Measurements from ENCODE around the gene EDIL3. TPM values are rescaled to one million over a fixed set of nuclear protein-coding genes. Genes with fewer than 3 reads are reported as not detected.

EDIL3 gene
- total RNA-seq, 1 experiment from 2014 or later, result 0.32 TPM

GRCh38 chr5:84378420-84378819 is 6.3 kb downstream of the EDIL3 start:
- CTCF ChIA-PET, result no interaction called here
- no peak for ATAC-seq
- POLR2A ChIA-PET, result no interaction called here
- no peak overlapping the region for H3K9ac ChIP-seq (ENCODE audit: low read length)
- no peaks in the 10 kb centered on the region for H4K20me1 ChIP-seq (ENCODE audit: insufficient read depth)
- H3K79me2 ChIP-seq (ENCODE audit: insufficient read depth, low read length), result no peaks in the 10 kb centered on the region
- H3K4me3 ChIP-seq (replicated peaks in 1 of 2; ENCODE audit: low read depth in 1 of 2, low read length in 2 of 2), result no peak overlapping the region
- TF ChIP-seq SRF (IDR thresholded peaks at IDR 0.05; ENCODE audit: low read depth) (no peak), CBX3 (IDR thresholded peaks at IDR 0.05; ENCODE audit: low read depth) (no peak), ZBTB33 (IDR thresholded peaks at IDR 0.05; ENCODE audit: extremely low read depth, insufficient replicate concordance, low read length) (no peak), RAD21 (IDR thresholded peaks at IDR 0.05; ENCODE audit: low read depth) (no peak), POLR2A (IDR thresholded peaks at IDR 0.05; ENCODE audit: borderline replicate concordance, extremely low read depth, insufficient read depth, insufficient read length) (no peak), TCF7L2 (IDR thresholded peaks at IDR 0.05; ENCODE audit: borderline replicate concordance, extremely low read depth, insufficient read depth, insufficient read length) (no peak), SIN3A (IDR thresholded peaks at IDR 0.05; ENCODE audit: low read depth) (no peak), FOSL1 (IDR thresholded peaks at IDR 0.05; ENCODE audit: low read depth) (no peak), EGR1 (IDR thresholded peaks at IDR 0.05; ENCODE audit: low read depth) (no peak)
- BruUV-seq (replicated peaks), result no TSS peak
- no peak for DNase-seq (ENCODE audit: low read depth, low spot score)
- intact Hi-C loops (cut with micrococcal nuclease), result no loop called here
- no peaks in the 10 kb centered on the region for H3K36me3 ChIP-seq (ENCODE audit: control insufficient read depth in 1 of 2, insufficient read depth in 2 of 2, low read length in 2 of 2)
- H3K27ac ChIP-seq (ENCODE audit: low read depth, low read length), result no peak overlapping the region
- H3K27me3 ChIP-seq (ENCODE audit: insufficient read depth, low read length), result no peaks in the 10 kb centered on the region
- no peaks in the 10 kb centered on the region for H3K9me2 ChIP-seq (ENCODE audit: insufficient read depth)
- H3K4me1 ChIP-seq (ENCODE audit: control insufficient read depth in 1 of 2, insufficient read depth in 2 of 2, low read length in 2 of 2), result no peaks in the 10 kb centered on the region
- H3K9me3 ChIP-seq (ENCODE audit: control insufficient read depth in 1 of 2, insufficient read depth in 1 of 2, low read depth in 1 of 2, low read length in 2 of 2), result no peaks in the 10 kb centered on the region
- RAD21 ChIA-PET (ENCODE audit: low non-redundant PET in 1 of 2, low total read pairs in 2 of 2, uncharacterized antibody in 2 of 2, unreplicated experiment in 2 of 2), result no interaction called here
- no peak overlapping the region for H2AFZ ChIP-seq (ENCODE audit: low read depth, low read length, poor library complexity, severe bottlenecking)
- no peak overlapping the region for H3K4me2 ChIP-seq (ENCODE audit: low read length)

GRCh38 chr5:84376346-84376745 is 8.3 kb downstream of the EDIL3 start:
- no peak overlapping the region for H2AFZ ChIP-seq (ENCODE audit: low read depth, low read length, poor library complexity, severe bottlenecking)
- H3K27me3 ChIP-seq (ENCODE audit: insufficient read depth, low read length), result no peaks in the 10 kb centered on the region
- H3K4me3 ChIP-seq (replicated peaks in 1 of 2; ENCODE audit: low read depth in 1 of 2, low read length in 2 of 2), result no peak overlapping the region
- ChIA-PET CTCF (no interaction called here), POLR2A (no interaction called here), RAD21 (ENCODE audit: low non-redundant PET in 1 of 2, low total read pairs in 2 of 2, uncharacterized antibody in 2 of 2, unreplicated experiment in 2 of 2) (no interaction called here)
- no peaks in the 10 kb centered on the region for H3K36me3 ChIP-seq (ENCODE audit: control insufficient read depth in 1 of 2, insufficient read depth in 2 of 2, low read length in 2 of 2)
- intact Hi-C loops (cut with micrococcal nuclease), result no loop called here
- no peaks in the 10 kb centered on the region for H3K79me2 ChIP-seq (ENCODE audit: insufficient read depth, low read length)
- no TSS peak for BruUV-seq (replicated peaks)
- DNase-seq (ENCODE audit: low read depth, low spot score) (no peak), ATAC-seq (no peak)
- no peaks in the 10 kb centered on the region for H4K20me1 ChIP-seq (ENCODE audit: insufficient read depth)
- no peak overlapping the region for H3K27ac ChIP-seq (ENCODE audit: low read depth, low read length)
- H3K4me2 ChIP-seq (ENCODE audit: low read length), result no peak overlapping the region
- H3K9me2 ChIP-seq (ENCODE audit: insufficient read depth), result no peaks in the 10 kb centered on the region
- no peak overlapping the region for H3K9ac ChIP-seq (ENCODE audit: low read length)
- H3K4me1 ChIP-seq (ENCODE audit: control insufficient read depth in 1 of 2, insufficient read depth in 2 of 2, low read length in 2 of 2), result no peaks in the 10 kb centered on the region
- H3K9me3 ChIP-seq (ENCODE audit: control insufficient read depth in 1 of 2, insufficient read depth in 1 of 2, low read depth in 1 of 2, low read length in 2 of 2), result no peaks in the 10 kb centered on the region
- TF ChIP-seq EGR1 (IDR thresholded peaks at IDR 0.05; ENCODE audit: low read depth) (no peak), RAD21 (IDR thresholded peaks at IDR 0.05; ENCODE audit: low read depth) (no peak), ZNF274 (IDR thresholded peaks at IDR 0.05; ENCODE audit: low read depth, low read length) (no peak), REST (IDR thresholded peaks at IDR 0.05; ENCODE audit: low read depth) (no peak), MAX (IDR thresholded peaks at IDR 0.05) (no peak), ATF3 (IDR thresholded peaks at IDR 0.05) (no peak), CBX3 (IDR thresholded peaks at IDR 0.05; ENCODE audit: low read depth) (no peak)

Measured in HCT116 (cell line).